Esophagus squamous epithelium (tissue), 5 donors: Measurements from ENCODE around the gene BTBD18. TPM values are rescaled to one million over a fixed set of nuclear protein-coding genes. Genes with fewer than 3 reads are reported as not detected.
A peak's percentile ranks its signal among the peaks of the same experiment; 100 is the strongest.
"Not testable (repeated sequence)": the region's sequence is repeated elsewhere in the genome, so short reads cannot be mapped to it uniquely, and the experiment has no call there.

Source experiments
- DNase-seq: peaks from one replicate; lab custom pipeline; 2025; lab: John Stamatoyannopoulos, UW
- H3K27ac ChIP-seq, 4 donors: fragments of 200-600 bp; sonication (generic); one replicate each; pipeline ENCODE4 v1.5.1; 2016 to 2019; ENCODE audit warnings: mild to moderate bottlenecking in 1 of 4
- H3K27me3 ChIP-seq, 4 donors: fragments of 200-600 bp; sonication (generic); 1 replicate in 3 of 4; 2 replicates in 1 of 4; pipeline versions ENCODE4 v1.5.1 to v1.6.0; 2017 to 2021; ENCODE audit warnings: antibody characterized with exemption in 1 of 4
- H3K36me3 ChIP-seq, 3 donors: fragments of 200-600 bp; sonication (generic); one replicate each; pipeline ENCODE4 v1.5.1; 2016 to 2019
- H3K4me1 ChIP-seq, 3 donors: fragments of 200-600 bp; sonication (generic); one replicate each; pipeline ENCODE4 v1.5.1; 2017 to 2019
- H3K4me3 ChIP-seq, 4 donors: fragments of 200-600 bp; sonication (generic); 1 replicate in 3 of 4; 2 replicates in 1 of 4; pipeline ENCODE4 v1.5.1; 2016 to 2019; ENCODE audit warnings: mild to moderate bottlenecking in 2 of 4, moderate library complexity in 1 of 4
- H3K9me3 ChIP-seq, 3 donors: fragments of 200-600 bp; sonication (generic); one replicate each; pipeline ENCODE4 v1.5.1; 2016 to 2019
- POLR2A ChIP-seq, 4 donors: fragments of 450-650 bp; IDR thresholded peaks; one replicate each; pipeline ENCODE4 v1.6.1; 2017; ENCODE audit warnings: antibody characterized with exemption in 4 of 4, mild to moderate bottlenecking in 4 of 4, moderate library complexity in 3 of 4
- whole genome bisulfite sequencing, 2 donors: methylation state at CpG; one replicate each; pipeline ENCODE4 v1.1.5; 2018; 5-methylcytosine and 5-hydroxymethylcytosine counted together
- intact Hi-C: fragments of 100-400 bp; cut with DNase I; formaldehyde crosslinking; loops from one replicate; pipeline ENCODE4 v1.15.0; 2022
- total RNA-seq, 4 donors: library from RNA; depleted of rRNA; stranded (reverse); fragments of >200 nt; gene quantifications; one replicate each; pipeline ENCODE4 v1.1.0, GENCODE V29; 2016
- TF ChIP-seq, protein P1 (sequence below), 6 experiments: fragments of 450-650 bp in 4 of 6; fragments of 200-600 bp in 2 of 6; sonication (generic) in 2 of 6; IDR thresholded peaks; one replicate each; pipeline ENCODE4 v1.5.1; 2016 to 2019; ENCODE audit warnings: antibody characterized with exemption in 6 of 6, mild to moderate bottlenecking in 4 of 6, moderate library complexity in 4 of 6
- donor health status: DM: yes; HTN: yes; CAD: no.

The BTBD18 gene
- total RNA-seq, 4 donors from 2014 or later: not detected

GRCh38 chr11:57735619-57736298, 15.9 kb downstream of the BTBD18 start:
- Histone ChIP-seq H3K4me1 (peaks cover 0 to 7% (median 4%) of the 10 kb centered on the region in 3 donors), H3K4me3 (no peak overlapping the region), H3K27me3 (no peaks in the 10 kb centered on the region), H3K27ac (peak overlapping the region in 2 of 4 donors; percentile 20 to 46), H3K36me3 (peaks cover 4 to 59% (median 19%) of the 10 kb centered on the region in 3 donors), H3K9me3 (no peaks in the 10 kb centered on the region)
- TF ChIP-seq, protein P1, sequence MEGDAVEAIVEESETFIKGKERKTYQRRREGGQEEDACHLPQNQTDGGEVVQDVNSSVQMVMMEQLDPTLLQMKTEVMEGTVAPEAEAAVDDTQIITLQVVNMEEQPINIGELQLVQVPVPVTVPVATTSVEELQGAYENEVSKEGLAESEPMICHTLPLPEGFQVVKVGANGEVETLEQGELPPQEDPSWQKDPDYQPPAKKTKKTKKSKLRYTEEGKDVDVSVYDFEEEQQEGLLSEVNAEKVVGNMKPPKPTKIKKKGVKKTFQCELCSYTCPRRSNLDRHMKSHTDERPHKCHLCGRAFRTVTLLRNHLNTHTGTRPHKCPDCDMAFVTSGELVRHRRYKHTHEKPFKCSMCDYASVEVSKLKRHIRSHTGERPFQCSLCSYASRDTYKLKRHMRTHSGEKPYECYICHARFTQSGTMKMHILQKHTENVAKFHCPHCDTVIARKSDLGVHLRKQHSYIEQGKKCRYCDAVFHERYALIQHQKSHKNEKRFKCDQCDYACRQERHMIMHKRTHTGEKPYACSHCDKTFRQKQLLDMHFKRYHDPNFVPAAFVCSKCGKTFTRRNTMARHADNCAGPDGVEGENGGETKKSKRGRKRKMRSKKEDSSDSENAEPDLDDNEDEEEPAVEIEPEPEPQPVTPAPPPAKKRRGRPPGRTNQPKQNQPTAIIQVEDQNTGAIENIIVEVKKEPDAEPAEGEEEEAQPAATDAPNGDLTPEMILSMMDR (IDR thresholded peaks at IDR 0.05): no peak
- TF ChIP-seq POLR2A (IDR thresholded peaks at IDR 0.05): no peak
- DNase-seq: no peak
- 66 to 71% methylated on average over 3 of the region's 3 CpGs for WGBS, 2 donors
- intact Hi-C loops: no loop called here

GRCh38 chr11:57732661-57733060, 19.0 kb downstream of the BTBD18 start:
- Histone ChIP-seq H3K4me1 (no peaks in the 10 kb centered on the region), H3K27me3 (no peaks in the 10 kb centered on the region), H3K9me3 (no peaks in the 10 kb centered on the region), H3K36me3 (peaks cover 2 to 42% (median 2%) of the 10 kb centered on the region in 3 donors), H3K4me3 (no peak overlapping the region), H3K27ac (no peak overlapping the region)
- no peak for DNase-seq
- 100% methylated on average over 1 of the region's 1 CpG for WGBS, 2 donors
- TF ChIP-seq, protein P1 (IDR thresholded peaks at IDR 0.05): no peak
- no peak for TF ChIP-seq POLR2A (IDR thresholded peaks at IDR 0.05)
- intact Hi-C loops: no loop called here

DNA sequence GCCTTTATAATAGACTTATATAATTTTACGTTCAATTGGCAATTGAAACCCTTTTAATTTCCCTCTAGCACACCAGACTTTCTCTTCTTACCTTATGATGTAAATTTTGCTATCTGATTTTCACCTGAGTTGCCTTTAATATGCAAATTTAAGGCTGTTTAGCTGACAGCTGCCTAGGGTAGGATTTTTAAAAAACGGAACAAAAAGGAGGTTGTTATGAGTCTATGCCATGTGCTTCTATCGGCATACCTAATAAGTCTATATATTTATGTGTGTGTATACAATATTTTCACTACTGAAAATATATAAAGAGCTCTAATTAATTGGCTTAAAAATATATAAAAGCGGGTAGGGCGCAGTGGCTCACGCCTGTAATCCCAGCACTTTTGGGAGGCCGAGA, 22.1 kb downstream of the BTBD18 start:
- no peaks in the 10 kb centered on the region for H3K4me1 ChIP-seq
- H3K4me3 ChIP-seq: no peak overlapping the region
- no peaks in the 10 kb centered on the region for H3K9me3 ChIP-seq
- 87 to 91% methylated on average over 7 of the region's 7 CpGs for WGBS, 2 donors
- H3K36me3 ChIP-seq: peaks cover 0 to 24% (median 0%) of the 10 kb centered on the region in 3 donors
- no peaks in the 10 kb centered on the region for H3K27me3 ChIP-seq
- intact Hi-C loops: no loop called here
- no peak overlapping the region for H3K27ac ChIP-seq
- TF ChIP-seq, protein P1 (IDR thresholded peaks at IDR 0.05): no peak
- TF ChIP-seq POLR2A (IDR thresholded peaks at IDR 0.05): no peak
- DNase-seq: no peak

DNA sequence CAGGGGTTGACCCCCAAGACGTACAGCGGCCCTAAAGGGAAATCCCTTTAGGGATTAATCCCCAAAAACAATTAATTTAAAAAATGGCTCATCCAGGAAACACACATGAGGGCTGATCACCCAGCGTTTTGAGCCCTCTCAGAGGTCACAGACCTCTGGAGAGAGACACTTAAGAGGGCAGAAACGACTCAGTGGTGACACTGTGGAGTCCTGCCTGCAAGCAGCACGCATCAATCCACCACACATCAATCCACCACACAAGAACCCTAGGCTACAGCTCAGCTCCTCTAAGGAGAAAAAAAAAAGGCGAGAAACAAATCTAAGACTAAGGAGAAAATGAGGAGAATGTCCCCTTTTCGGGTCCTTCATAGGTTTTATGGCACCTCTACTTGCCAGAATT, 22.8 kb downstream of the BTBD18 start:
- DNase-seq: no peak
- H3K27ac ChIP-seq: no peak overlapping the region
- no peaks in the 10 kb centered on the region for H3K27me3 ChIP-seq
- TF ChIP-seq, protein P1 (IDR thresholded peaks at IDR 0.05): no peak
- TF ChIP-seq POLR2A (IDR thresholded peaks at IDR 0.05): no peak
- no peaks in the 10 kb centered on the region for H3K9me3 ChIP-seq
- peaks cover 0 to 24% (median 0%) of the 10 kb centered on the region in 3 donors for H3K36me3 ChIP-seq
- intact Hi-C loops: no loop called here
- 70 to 74% methylated on average over 7 of the region's 7 CpGs for WGBS, 2 donors
- no peak overlapping the region for H3K4me3 ChIP-seq
- no peaks in the 10 kb centered on the region for H3K4me1 ChIP-seq

DNA sequence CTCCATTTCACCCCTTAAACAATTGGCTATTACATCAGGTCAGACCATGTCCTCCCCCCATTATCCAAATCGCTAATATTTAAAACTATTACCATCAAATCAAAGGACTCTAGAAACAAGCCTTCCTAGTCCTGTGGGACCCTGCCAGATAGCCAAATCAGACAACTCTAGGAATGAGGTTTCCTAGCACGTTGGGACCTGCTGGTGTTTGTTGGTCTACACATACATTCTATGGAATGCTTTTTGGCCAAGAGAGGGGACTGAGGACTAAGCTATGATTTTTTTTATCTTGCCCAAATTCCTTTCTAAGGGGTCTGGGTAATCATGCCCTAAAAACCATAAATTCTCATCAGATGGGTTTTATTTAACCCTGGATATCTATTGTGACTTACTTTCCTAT, 24.4 kb downstream of the BTBD18 start:
- DNase-seq: no peak
- Histone ChIP-seq H3K9me3 (no peaks in the 10 kb centered on the region), H3K4me1 (no peaks in the 10 kb centered on the region), H3K36me3 (peaks cover 0 to 32% (median 6%) of the 10 kb centered on the region in 3 donors), H3K27me3 (no peaks in the 10 kb centered on the region), H3K27ac (no peak overlapping the region), H3K4me3 (no peak overlapping the region)
- intact Hi-C loops: no loop called here
- no peak for TF ChIP-seq POLR2A (IDR thresholded peaks at IDR 0.05)
- TF ChIP-seq, protein P1 (IDR thresholded peaks at IDR 0.05): no peak
- 39 to 40% methylated on average over 2 of the region's 2 CpGs for WGBS, 2 donors

- H3K27me3 ChIP-seq, H3K9me3 ChIP-seq, DNase-seq, intact Hi-C loops, H3K27ac ChIP-seq, H3K4me3 ChIP-seq: not testable (repeated sequence)
- Histone ChIP-seq H3K4me1 (peaks cover 13 to 25% (median 15%) of the 10 kb centered on the region in 3 donors), H3K36me3 (peaks cover 0 to 38% (median 0%) of the 10 kb centered on the region in 3 donors)
- no CpG with 5 or more reads among the region's 34 CpGs for WGBS, 2 donors
These were observed 34.9 kb downstream of the BTBD18 start for GRCh38 chr11:57716726-57717125.
